Epithelial cell of proximal tubule (primary cell): ENCODE data around the gene TNIK. TPM values are rescaled to one million over a fixed set of nuclear protein-coding genes. Genes with fewer than 3 reads are reported as not detected.

ENCODE experiments used
- DNase-seq: peaks from one replicate; pipeline ENCODE4 v3.0.0-alpha.2; 2011; ENCODE audit warnings: low read depth
- H3K4me3 ChIP-seq: 2 replicates; pipeline ENCODE4 v1.5.1; 2011; ENCODE audit warnings: low read depth, mild to moderate bottlenecking, low read length
- total RNA-seq: library from RNA; depleted of rRNA; stranded (reverse); fragments of >200 nt; gene quantifications from 2 replicates; pipeline ENCODE4 v1.2.3, GENCODE V29; 2015
- TF ChIP-seq, protein P1 (sequence below): conservative IDR thresholded peaks from 2 replicates; pipeline ENCODE4 v1.5.1; 2012; ENCODE audit warnings: low read depth, mild to moderate bottlenecking, low read length

The TNIK gene
- total RNA-seq, 1 donor from 2014 or later, result 11.8 TPM

GRCh38 chr3:171110715-171111114 is 349.5 kb downstream of the TNIK start:
- TF ChIP-seq, protein P1, sequence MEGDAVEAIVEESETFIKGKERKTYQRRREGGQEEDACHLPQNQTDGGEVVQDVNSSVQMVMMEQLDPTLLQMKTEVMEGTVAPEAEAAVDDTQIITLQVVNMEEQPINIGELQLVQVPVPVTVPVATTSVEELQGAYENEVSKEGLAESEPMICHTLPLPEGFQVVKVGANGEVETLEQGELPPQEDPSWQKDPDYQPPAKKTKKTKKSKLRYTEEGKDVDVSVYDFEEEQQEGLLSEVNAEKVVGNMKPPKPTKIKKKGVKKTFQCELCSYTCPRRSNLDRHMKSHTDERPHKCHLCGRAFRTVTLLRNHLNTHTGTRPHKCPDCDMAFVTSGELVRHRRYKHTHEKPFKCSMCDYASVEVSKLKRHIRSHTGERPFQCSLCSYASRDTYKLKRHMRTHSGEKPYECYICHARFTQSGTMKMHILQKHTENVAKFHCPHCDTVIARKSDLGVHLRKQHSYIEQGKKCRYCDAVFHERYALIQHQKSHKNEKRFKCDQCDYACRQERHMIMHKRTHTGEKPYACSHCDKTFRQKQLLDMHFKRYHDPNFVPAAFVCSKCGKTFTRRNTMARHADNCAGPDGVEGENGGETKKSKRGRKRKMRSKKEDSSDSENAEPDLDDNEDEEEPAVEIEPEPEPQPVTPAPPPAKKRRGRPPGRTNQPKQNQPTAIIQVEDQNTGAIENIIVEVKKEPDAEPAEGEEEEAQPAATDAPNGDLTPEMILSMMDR, result no peak
- DNase-seq, result no peak
- no peak overlapping the region for H3K4me3 ChIP-seq

- no peak overlapping the region for H3K4me3 ChIP-seq
- TF ChIP-seq, protein P1, result no peak
- no peak for DNase-seq
Observed at GRCh38 chr3:171108066-171108465, 352.1 kb downstream of the TNIK start.

GRCh38 chr3:171103185-171103584 is 357.0 kb downstream of the TNIK start:
- TF ChIP-seq, protein P1, result no peak
- no peak overlapping the region for H3K4me3 ChIP-seq
- no peak for DNase-seq

GRCh38 chr3:171101982-171102641 is 358.1 kb downstream of the TNIK start:
- TF ChIP-seq, protein P1, result no peak
- H3K4me3 ChIP-seq, result no peak overlapping the region
- no peak for DNase-seq

GRCh38 chr3:171099911-171100310 is 360.3 kb downstream of the TNIK start:
- DNase-seq, result no peak
- TF ChIP-seq, protein P1, result no peak
- no peak overlapping the region for H3K4me3 ChIP-seq

DNA sequence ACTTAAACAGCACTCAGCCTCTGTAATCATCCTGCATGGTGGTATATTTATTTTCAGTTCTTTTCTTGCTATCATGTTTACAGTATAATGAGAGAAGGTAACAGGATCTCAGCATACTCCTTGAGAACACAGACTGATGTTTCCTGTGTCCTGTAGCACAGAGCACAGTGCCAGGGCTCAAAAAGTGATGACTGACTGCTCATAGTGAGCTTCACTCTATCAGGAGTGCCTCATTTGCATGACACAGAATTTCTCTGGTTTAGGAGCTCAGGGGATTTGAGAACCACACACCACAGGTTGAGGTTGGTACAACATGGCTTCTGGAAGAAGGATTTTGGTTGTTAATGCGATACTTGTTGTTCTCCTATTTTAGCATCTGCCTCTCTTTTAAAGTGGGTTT is 365.1 kb downstream of the TNIK start:
- TF ChIP-seq, protein P1, result no peak
- DNase-seq, result no peak

DNA sequence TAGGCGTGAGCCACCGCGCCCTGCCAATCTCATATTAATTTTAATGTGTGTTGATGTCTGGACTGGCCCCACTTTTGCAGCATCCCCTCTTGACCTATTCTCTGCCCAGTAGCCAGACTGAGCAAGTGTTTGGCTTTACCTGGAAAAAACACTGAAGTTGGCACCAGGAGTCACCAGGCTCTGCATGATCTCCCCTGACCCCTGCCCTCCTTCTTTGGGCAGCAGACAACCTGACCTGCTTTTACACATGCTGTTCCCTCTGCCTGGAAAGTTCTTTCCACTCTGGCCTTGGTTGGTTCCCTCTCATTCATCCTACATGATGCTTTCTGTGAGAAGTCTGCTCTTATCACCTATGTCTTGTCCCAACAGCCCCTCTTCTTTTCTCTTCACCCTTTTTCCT is 365.8 kb downstream of the TNIK start:
- DNase-seq, result no peak
- TF ChIP-seq, protein P1, result no peak
- no peak overlapping the region for H3K4me3 ChIP-seq

More for the DNA sequence above, 365.1 kb downstream of the TNIK start:
- no peak overlapping the region for H3K4me3 ChIP-seq
